A549 (cell line): Measurements from ENCODE around the gene ELAPOR2. TPM values are rescaled to one million over a fixed set of nuclear protein-coding genes. Genes with fewer than 3 reads are reported as not detected.
"Not testable (repeated sequence)": the region's sequence is repeated elsewhere in the genome, so short reads cannot be mapped to it uniquely, and the experiment has no call there.

Experiments used
- ATAC-seq, 2 experiments: fragments of 200-7000 bp in 1 of 2; fragments of >200 bp in 1 of 2; cut with Nextera tagmentation in 1 of 2; cut with Tn5 transposase in 1 of 2; 3 replicates each; pipeline versions ENCODE4 v1.8.0 to v1.9.1; 2018 to 2020; ENCODE audit warnings: mild to moderate bottlenecking in 1 of 2, moderate library complexity in 1 of 2
- CTCF ChIA-PET: fragments of 300-600 bp; sonication (Branson Sonifier 250); formaldehyde crosslinking; extraction: SDS; loops from one replicate; lab custom pipeline; 2021; ENCODE audit warnings: antibody characterized with exemption, inconsistent platforms; lab: Yijun Ruan, JAX
- POLR2A ChIA-PET: fragments of 350-600 bp; formaldehyde crosslinking; extraction: SDS; loops from one replicate; lab custom pipeline; 2021; ENCODE audit warnings: antibody characterized with exemption, inconsistent platforms; lab: Yijun Ruan, JAX
- DNase-seq, 2 experiments: peaks; one replicate each; pipeline versions ENCODE4 v3.0.0 to v3.0.0-alpha.2; 2011 to 2016; ENCODE audit warnings: low read depth in 1 of 2, low spot score in 1 of 2
- FAIRE-seq: peaks from 2 replicates; lab custom pipeline; 2011; peaks lifted over from hg19 to GRCh38; lab: Jason Lieb, UNC
- H3K27ac ChIP-seq, 2 experiments: fragments of >200 bp; sonication (Bioruptor Twin); formaldehyde crosslinking; 3 replicates each; pipeline ENCODE4 v1.5.1; 2016 to 2017
- H3K4me1 ChIP-seq: fragments of >200 bp; sonication (Bioruptor Twin); formaldehyde crosslinking; 3 replicates; pipeline ENCODE4 v1.6.1; 2016
- H3K4me2 ChIP-seq: fragments of >200 bp; sonication (Bioruptor Twin); formaldehyde crosslinking; 3 replicates; pipeline ENCODE4 v1.6.1; 2016
- H3K4me3 ChIP-seq: fragments of >200 bp; sonication (Bioruptor Twin); formaldehyde crosslinking; 3 replicates; pipeline ENCODE4 v1.5.1; 2016
- H3K9me3 ChIP-seq: fragments of >200 bp; sonication (Bioruptor Twin); formaldehyde crosslinking; 3 replicates; pipeline ENCODE4 v1.6.1; 2016
- CBX8 ChIP-seq: fragments of 200-600 bp; sonication (generic); IDR thresholded peaks from 2 replicates; pipeline ENCODE4 v1.6.1; 2016
- CHD4 ChIP-seq: fragments of 200-600 bp; sonication (generic); IDR thresholded peaks from 2 replicates; pipeline ENCODE4 v1.6.1; 2016; ENCODE audit warnings: antibody characterized with exemption, mild to moderate bottlenecking, borderline replicate concordance
- EP300 ChIP-seq, 2 experiments: fragments of >200 bp; sonication (Bioruptor Twin); formaldehyde crosslinking; IDR thresholded peaks; 2 replicates in 1 of 2; 3 replicates in 1 of 2; pipeline ENCODE4 v1.6.1; 2016 to 2017
- FOSB ChIP-seq: fragments of 250-450 bp; sonication (Bioruptor Pico); IDR thresholded peaks from 2 replicates; pipeline ENCODE4 v1.5.0; 2020; ENCODE audit warnings: mild to moderate bottlenecking, moderate library complexity
- FOSL2 ChIP-seq, 2 experiments: fragments of 450-650 bp in 1 of 2; fragments of >200 bp in 1 of 2; sonication (Bioruptor Twin) in 1 of 2; formaldehyde crosslinking; IDR thresholded peaks; 2 replicates each; pipeline versions ENCODE4 v1.5.0 to v1.6.1; 2016 to 2020; ENCODE audit warnings: mild to moderate bottlenecking in 1 of 2, moderate library complexity in 1 of 2
- HOXB13 ChIP-seq: fragments of 250-450 bp; sonication (Bioruptor Pico); IDR thresholded peaks from 2 replicates; pipeline ENCODE4 v1.5.0; 2020; ENCODE audit warnings: low read depth, mild to moderate bottlenecking, moderate library complexity
- HOXB5 ChIP-seq: fragments of 250-450 bp; sonication (Bioruptor Pico); IDR thresholded peaks from 2 replicates; pipeline ENCODE4 v1.5.0; 2020; ENCODE audit warnings: mild to moderate bottlenecking, moderate library complexity
- JUNB ChIP-seq: fragments of >200 bp; sonication (Bioruptor Twin); formaldehyde crosslinking; IDR thresholded peaks from 2 replicates; pipeline ENCODE4 v1.6.1; 2016
- KDM1A ChIP-seq: fragments of 200-600 bp; sonication (generic); IDR thresholded peaks from 2 replicates; pipeline ENCODE4 v1.6.1; 2016; ENCODE audit warnings: low read depth, mild to moderate bottlenecking
- MAFK ChIP-seq: fragments of 450-650 bp; IDR thresholded peaks from 2 replicates; pipeline ENCODE4 v1.6.1; 2014; ENCODE audit not compliant: partially characterized antibody
- PHF8 ChIP-seq: fragments of 200-600 bp; sonication (generic); IDR thresholded peaks from 2 replicates; pipeline ENCODE4 v1.6.1; 2016; ENCODE audit warnings: low read depth, mild to moderate bottlenecking, antibody characterized with exemption, moderate library complexity, borderline replicate concordance
- POLR2AphosphoS2 ChIP-seq: conservative IDR thresholded peaks from 2 replicates; pipeline ENCODE4 v1.6.1; 2012; ENCODE audit warnings: low read length, improper control_type of control experiment, inconsistent platforms
- RARB ChIP-seq: fragments of 250-450 bp; sonication (Bioruptor Pico); IDR thresholded peaks from 2 replicates; pipeline ENCODE4 v1.8.0; 2021; ENCODE audit warnings: mild to moderate bottlenecking, moderate library complexity
- ZNF302 ChIP-seq: fragments of 250-450 bp; sonication (Bioruptor Pico); IDR thresholded peaks from 2 replicates; pipeline ENCODE4 v1.9.0; 2021; ENCODE audit warnings: inconsistent platforms, mild to moderate bottlenecking, moderate library complexity
- WGBS: methylation state at CpG from one replicate; pipeline ENCODE4 v1.1.6; 2017; ENCODE audit errors: missing lambda C conversion rate; 5-methylcytosine and 5-hydroxymethylcytosine counted together
- polyA plus RNA-seq, 4 experiments: library from polyadenylated mRNA; depleted of rRNA in 3 of 4; stranded (reverse); fragments of >200 nt; fragmentation: RNase III in 1 of 4; extraction: RNeasy Plus Mini Kit Qiagen cat#74134 plus additional on column Dnase treatment in 1 of 4; gene quantifications; 2 replicates in 3 of 4; 3 replicates in 1 of 4; pipeline ENCODE4 v1.2.3, GENCODE V29; 2011 to 2017
- TF ChIP-seq, protein P1 (sequence below): fragments of >200 bp; sonication (Bioruptor Twin); formaldehyde crosslinking; IDR thresholded peaks from 3 replicates; pipeline ENCODE4 v1.5.1; 2016
- TF ChIP-seq, protein P2 (sequence below): IDR thresholded peaks from 2 replicates; pipeline ENCODE4 v1.6.1; 2012
- TF ChIP-seq, protein P3 (sequence below): fragments of 450-650 bp; IDR thresholded peaks from 2 replicates; pipeline ENCODE4 v1.6.1; 2014; ENCODE audit warnings: antibody characterized with exemption
- TF ChIP-seq, protein P4 (sequence below): IDR thresholded peaks from 2 replicates; pipeline ENCODE4 v1.6.1; 2012; ENCODE audit warnings: low read depth, borderline replicate concordance
- TF ChIP-seq, protein P5 (sequence below): IDR thresholded peaks from 2 replicates; pipeline ENCODE4 v1.6.1; 2012
- TF ChIP-seq, protein P6 (sequence below): fragments of >200 bp; sonication (Bioruptor Twin); formaldehyde crosslinking; IDR thresholded peaks from 3 replicates; pipeline ENCODE4 v1.6.1; 2016

Gene ELAPOR2
- polyA plus RNA-seq, 2 of the 4 experiments (the other 2 are of a cell fraction): 0.19 TPM; not detected in 1

DNA sequence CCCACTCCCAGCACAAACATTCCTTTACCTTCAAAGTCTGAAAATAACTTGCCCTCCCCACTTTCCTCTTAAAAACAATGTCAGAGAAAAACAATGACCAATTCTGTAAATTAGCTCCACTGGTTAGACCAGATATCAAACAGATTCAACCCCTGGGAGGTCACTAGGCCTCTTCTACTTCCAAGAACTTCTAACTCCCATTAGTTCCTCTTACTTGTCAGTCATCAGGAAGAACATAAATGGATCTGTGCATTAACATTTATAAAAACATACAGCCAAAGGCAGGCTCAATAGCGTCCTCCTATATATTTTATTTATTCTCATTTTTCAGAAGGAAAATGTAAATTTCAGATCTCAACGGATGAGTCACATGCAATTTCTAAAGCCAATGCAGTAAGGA lies 2.2 kb downstream of the ELAPOR2 start (continued):
- TF ChIP-seq, protein P1, sequence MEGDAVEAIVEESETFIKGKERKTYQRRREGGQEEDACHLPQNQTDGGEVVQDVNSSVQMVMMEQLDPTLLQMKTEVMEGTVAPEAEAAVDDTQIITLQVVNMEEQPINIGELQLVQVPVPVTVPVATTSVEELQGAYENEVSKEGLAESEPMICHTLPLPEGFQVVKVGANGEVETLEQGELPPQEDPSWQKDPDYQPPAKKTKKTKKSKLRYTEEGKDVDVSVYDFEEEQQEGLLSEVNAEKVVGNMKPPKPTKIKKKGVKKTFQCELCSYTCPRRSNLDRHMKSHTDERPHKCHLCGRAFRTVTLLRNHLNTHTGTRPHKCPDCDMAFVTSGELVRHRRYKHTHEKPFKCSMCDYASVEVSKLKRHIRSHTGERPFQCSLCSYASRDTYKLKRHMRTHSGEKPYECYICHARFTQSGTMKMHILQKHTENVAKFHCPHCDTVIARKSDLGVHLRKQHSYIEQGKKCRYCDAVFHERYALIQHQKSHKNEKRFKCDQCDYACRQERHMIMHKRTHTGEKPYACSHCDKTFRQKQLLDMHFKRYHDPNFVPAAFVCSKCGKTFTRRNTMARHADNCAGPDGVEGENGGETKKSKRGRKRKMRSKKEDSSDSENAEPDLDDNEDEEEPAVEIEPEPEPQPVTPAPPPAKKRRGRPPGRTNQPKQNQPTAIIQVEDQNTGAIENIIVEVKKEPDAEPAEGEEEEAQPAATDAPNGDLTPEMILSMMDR: no peak

DNA sequence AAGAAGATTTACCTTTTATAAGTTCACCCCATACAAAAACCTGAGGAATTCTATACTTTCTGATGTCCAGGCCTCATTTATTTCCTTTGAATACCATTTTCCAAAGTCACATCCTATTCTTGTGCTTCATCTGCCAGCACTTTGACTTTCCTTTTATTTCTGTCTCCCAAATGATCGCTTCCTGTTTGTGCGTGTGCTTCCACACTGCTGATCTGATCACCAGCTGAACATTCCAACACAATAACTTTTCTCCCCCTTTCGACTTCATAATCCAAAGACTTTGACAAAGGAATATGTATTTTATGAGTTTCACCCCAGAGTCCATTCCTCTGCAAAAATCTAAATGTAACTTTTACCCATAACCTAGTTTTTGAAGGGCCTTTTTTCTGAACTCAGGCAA lies 3.1 kb downstream of the ELAPOR2 start:
- Histone ChIP-seq H3K4me3 (no peak overlapping the region), H3K4me1 (no peaks in the 10 kb centered on the region), H3K27ac (no peak overlapping the region), H3K9me3 (no peaks in the 10 kb centered on the region)
- FAIRE-seq: no peak
- POLR2A ChIA-PET: no interaction called here
- WGBS: 68% methylated on average over 3 of the region's 3 CpGs
- TF ChIP-seq, protein P2, sequence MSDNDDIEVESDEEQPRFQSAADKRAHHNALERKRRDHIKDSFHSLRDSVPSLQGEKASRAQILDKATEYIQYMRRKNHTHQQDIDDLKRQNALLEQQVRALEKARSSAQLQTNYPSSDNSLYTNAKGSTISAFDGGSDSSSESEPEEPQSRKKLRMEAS: no peak
- TF ChIP-seq HOXB13 (CRISPR knock-in tag) (no peak), KDM1A (no peak), PHF8 (no peak), EP300 (IDR thresholded peaks at IDR 0.05) (no peak), ZNF302 (CRISPR knock-in tag) (no peak)
- TF ChIP-seq, all 56 proteins: peak for 0
- DNase-seq (no peak), ATAC-seq (no peak)
- CTCF ChIA-PET: no interaction called here
- no peak overlapping the region for H3K4me2 ChIP-seq

DNA sequence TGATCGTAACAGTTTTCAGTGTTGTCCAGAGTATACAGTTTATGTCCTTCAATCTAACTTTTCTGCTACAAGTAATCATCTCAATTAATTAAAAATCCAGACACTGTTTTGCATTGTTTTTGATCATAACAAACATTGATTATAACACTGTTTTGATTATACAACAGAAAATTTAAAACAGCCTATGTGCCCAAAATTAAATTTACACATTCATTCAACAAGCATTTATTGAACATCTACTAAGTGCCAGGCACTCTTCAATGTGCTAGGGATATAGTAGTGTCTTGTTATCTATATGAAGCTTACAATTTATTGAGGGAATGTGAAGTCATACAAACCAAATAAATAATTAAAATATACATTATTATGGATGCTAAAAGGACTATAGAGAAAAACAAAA lies 10.6 kb downstream of the ELAPOR2 start:
- Histone ChIP-seq H3K4me3 (no peak overlapping the region), H3K27ac (no peak overlapping the region), H3K4me2 (no peak overlapping the region), H3K9me3 (0 out of 3 replicates have a peak, but pooled peaks cover 2% of the 10 kb centered on the region), H3K4me1 (no peaks in the 10 kb centered on the region)
- ChIA-PET CTCF (no interaction called here), POLR2A (no interaction called here)
- TF ChIP-seq RARB (CRISPR knock-in tag): no peak
- no peak for TF ChIP-seq HOXB13 (CRISPR knock-in tag)
- no peak for TF ChIP-seq CHD4
- no peak for TF ChIP-seq JUNB
- TF ChIP-seq, protein P3, sequence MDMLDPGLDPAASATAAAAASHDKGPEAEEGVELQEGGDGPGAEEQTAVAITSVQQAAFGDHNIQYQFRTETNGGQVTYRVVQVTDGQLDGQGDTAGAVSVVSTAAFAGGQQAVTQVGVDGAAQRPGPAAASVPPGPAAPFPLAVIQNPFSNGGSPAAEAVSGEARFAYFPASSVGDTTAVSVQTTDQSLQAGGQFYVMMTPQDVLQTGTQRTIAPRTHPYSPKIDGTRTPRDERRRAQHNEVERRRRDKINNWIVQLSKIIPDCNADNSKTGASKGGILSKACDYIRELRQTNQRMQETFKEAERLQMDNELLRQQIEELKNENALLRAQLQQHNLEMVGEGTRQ: no peak
- TF ChIP-seq, protein P4, sequence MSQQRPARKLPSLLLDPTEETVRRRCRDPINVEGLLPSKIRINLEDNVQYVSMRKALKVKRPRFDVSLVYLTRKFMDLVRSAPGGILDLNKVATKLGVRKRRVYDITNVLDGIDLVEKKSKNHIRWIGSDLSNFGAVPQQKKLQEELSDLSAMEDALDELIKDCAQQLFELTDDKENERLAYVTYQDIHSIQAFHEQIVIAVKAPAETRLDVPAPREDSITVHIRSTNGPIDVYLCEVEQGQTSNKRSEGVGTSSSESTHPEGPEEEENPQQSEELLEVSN: no peak
- ATAC-seq (no peak), FAIRE-seq (no peak), DNase-seq (no peak)
- WGBS: 84% methylated on average over 1 of the region's 1 CpG

DNA sequence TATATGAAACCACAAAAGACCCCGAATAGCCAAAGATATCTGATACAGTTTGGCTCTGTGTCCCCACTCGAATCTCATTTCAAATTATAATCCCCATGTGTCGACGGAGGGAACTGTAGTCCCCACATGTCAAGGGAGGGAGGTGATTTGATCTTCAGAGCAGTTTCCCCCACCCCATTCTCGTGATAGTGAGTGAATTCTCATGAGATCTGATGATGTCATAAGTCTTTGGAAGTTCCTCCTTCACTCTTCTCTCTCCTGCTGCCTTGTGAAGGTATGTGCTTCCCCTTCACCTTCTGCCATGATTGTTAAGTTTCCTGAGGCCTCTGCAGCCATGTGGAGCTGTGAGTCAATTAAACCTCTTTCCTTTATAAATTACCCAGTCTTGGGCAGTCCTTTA lies 13.0 kb downstream of the ELAPOR2 start:
- DNase-seq (no peak), FAIRE-seq (no peak), ATAC-seq (no peak)
- no peak overlapping the region for H3K4me2 ChIP-seq
- CTCF ChIA-PET: no interaction called here
- no peak overlapping the region for H3K27ac ChIP-seq
- POLR2A ChIA-PET: no interaction called here
- H3K4me3 ChIP-seq: no peak overlapping the region
- TF ChIP-seq, protein P5, sequence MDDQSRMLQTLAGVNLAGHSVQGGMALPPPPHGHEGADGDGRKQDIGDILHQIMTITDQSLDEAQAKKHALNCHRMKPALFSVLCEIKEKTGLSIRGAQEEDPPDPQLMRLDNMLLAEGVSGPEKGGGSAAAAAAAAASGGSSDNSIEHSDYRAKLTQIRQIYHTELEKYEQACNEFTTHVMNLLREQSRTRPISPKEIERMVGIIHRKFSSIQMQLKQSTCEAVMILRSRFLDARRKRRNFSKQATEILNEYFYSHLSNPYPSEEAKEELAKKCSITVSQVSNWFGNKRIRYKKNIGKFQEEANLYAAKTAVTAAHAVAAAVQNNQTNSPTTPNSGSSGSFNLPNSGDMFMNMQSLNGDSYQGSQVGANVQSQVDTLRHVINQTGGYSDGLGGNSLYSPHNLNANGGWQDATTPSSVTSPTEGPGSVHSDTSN: no peak
- TF ChIP-seq HOXB5 (CRISPR knock-in tag) (no peak), CBX8 (no peak), MAFK (no peak), FOSL2 (IDR thresholded peaks at IDR 0.05) (no peak), FOSL2 (CRISPR knock-in tag; IDR thresholded peaks at IDR 0.05) (no peak), JUNB (no peak), POLR2AphosphoS2 (no peak), FOSB (CRISPR knock-in tag) (no peak), RARB (CRISPR knock-in tag) (no peak)
- TF ChIP-seq, protein P6, sequence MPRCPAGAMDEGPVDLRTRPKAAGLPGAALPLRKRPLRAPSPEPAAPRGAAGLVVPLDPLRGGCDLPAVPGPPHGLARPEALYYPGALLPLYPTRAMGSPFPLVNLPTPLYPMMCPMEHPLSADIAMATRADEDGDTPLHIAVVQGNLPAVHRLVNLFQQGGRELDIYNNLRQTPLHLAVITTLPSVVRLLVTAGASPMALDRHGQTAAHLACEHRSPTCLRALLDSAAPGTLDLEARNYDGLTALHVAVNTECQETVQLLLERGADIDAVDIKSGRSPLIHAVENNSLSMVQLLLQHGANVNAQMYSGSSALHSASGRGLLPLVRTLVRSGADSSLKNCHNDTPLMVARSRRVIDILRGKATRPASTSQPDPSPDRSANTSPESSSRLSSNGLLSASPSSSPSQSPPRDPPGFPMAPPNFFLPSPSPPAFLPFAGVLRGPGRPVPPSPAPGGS: no peak
- H3K4me1 ChIP-seq: no peaks in the 10 kb centered on the region
- 0 out of 3 replicates have a peak, but pooled peaks cover 2% of the 10 kb centered on the region for H3K9me3 ChIP-seq
- 13% methylated on average over 5 of the region's 5 CpGs for WGBS

DNA sequence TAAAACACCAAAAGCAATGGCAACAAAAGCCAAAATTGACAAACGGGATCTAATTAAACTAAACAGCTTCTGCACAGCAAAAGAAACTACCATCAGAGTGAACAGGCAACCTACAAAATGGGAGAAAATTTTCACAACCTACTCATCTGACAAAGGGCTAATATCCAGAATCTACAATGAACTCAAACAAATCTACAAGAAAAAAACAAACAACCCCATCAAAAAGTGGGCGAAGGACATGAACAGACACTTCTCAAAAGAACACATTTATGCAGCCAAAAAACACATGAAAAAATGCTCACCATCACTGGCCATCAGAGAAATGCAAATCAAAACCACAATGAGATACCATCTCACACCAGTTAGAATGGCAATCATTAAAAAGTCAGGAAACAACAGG lies 14.7 kb downstream of the ELAPOR2 start:
- POLR2A ChIA-PET, ATAC-seq, H3K4me2 ChIP-seq, H3K4me3 ChIP-seq, H3K27ac ChIP-seq, FAIRE-seq, H3K9me3 ChIP-seq, H3K4me1 ChIP-seq, CTCF ChIA-PET, DNase-seq: not testable (repeated sequence)
- 0% methylated on average over 2 of the region's 2 CpGs for WGBS

DNA sequence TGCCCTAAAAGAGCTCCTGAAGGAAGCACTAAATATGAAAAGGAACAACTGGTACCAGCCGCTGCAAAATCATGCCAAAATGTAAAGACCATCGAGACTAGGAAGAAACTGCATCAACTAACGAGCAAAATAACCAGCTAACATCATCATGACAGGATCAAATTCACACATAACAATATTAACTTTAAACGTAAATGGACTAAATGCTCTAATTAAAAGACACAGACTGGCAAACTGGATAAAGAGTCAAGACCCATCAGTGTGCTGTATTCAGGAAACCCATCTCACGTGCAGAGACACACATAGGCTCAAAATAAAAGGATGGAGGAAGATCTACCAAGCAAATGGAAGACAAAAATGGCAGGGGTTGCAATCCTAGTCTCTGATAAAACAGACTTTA lies 17.9 kb downstream of the ELAPOR2 start:
- DNase-seq, H3K9me3 ChIP-seq, POLR2A ChIA-PET, FAIRE-seq, CTCF ChIA-PET, H3K4me2 ChIP-seq, H3K4me1 ChIP-seq, H3K4me3 ChIP-seq, H3K27ac ChIP-seq, ATAC-seq: not testable (repeated sequence)
- WGBS: 0% methylated on average over 5 of the region's 5 CpGs
